MCF 10A (cell line): ENCODE measurements around the gene TNFAIP8L3. TPM values are rescaled to one million over a fixed set of nuclear protein-coding genes. Genes with fewer than 3 reads are reported as not detected.

Experiments used
- BruUV-seq: library from RNA; stranded (reverse); fragments of 400-500 nt; replicated peaks from 2 replicates; lab custom pipeline; 2021; lab: Mats Ljungman, UMichigan
- CTCF ChIA-PET: fragments of 300-600 bp; sonication (Branson Sonifier 250); formaldehyde crosslinking; extraction: SDS; loops from one replicate; lab custom pipeline; 2021; ENCODE audit warnings: antibody characterized with exemption, inconsistent platforms; lab: Yijun Ruan, JAX
- POLR2A ChIA-PET: fragments of 300-600, 350-650 bp; sonication (Branson Sonifier 250); formaldehyde crosslinking; extraction: SDS; loops from one replicate; lab custom pipeline; 2020; ENCODE audit warnings: antibody characterized with exemption, inconsistent platforms; lab: Yijun Ruan, JAX
- DNase-seq: peaks from one replicate; pipeline ENCODE4 v3.0.0-alpha.2; 2018; ENCODE audit not compliant: unreplicated experiment
- H3K27ac Mint-ChIP-seq: one replicate; pipeline ENCODE4 v1.8.0; 2022; ENCODE audit warnings: mild to moderate bottlenecking, low read depth, mixed read lengths; ENCODE audit not compliant: unreplicated experiment
- H3K27me3 Mint-ChIP-seq: one replicate; pipeline ENCODE4 v1.8.0; 2022; ENCODE audit warnings: mixed read lengths; ENCODE audit not compliant: insufficient read depth, unreplicated experiment
- H3K36me3 Mint-ChIP-seq: one replicate; pipeline ENCODE4 v1.8.0; 2022; ENCODE audit warnings: mild to moderate bottlenecking, moderate library complexity, mixed read lengths; ENCODE audit not compliant: insufficient read depth, unreplicated experiment
- H3K4me1 Mint-ChIP-seq: one replicate; pipeline ENCODE4 v1.8.0; 2022; ENCODE audit warnings: mixed read lengths; ENCODE audit not compliant: insufficient read depth, unreplicated experiment
- H3K4me3 Mint-ChIP-seq: one replicate; pipeline ENCODE4 v1.8.0; 2022; ENCODE audit warnings: mild to moderate bottlenecking, moderate library complexity, mixed read lengths; ENCODE audit not compliant: unreplicated experiment
- H3K9me3 Mint-ChIP-seq: one replicate; pipeline ENCODE4 v1.8.0; 2022; ENCODE audit warnings: mixed read lengths; ENCODE audit not compliant: unreplicated experiment
- CTCF ChIP-seq: fragments of 200-600 bp; IDR thresholded peaks from one replicate; pipeline ENCODE4 v1.8.0; 2022; ENCODE audit warnings: antibody characterized with exemption, mild to moderate bottlenecking; ENCODE audit not compliant: unreplicated experiment
- intact Hi-C: fragments of 100-400 bp; cut with micrococcal nuclease; formaldehyde crosslinking; loops from 2 replicates; pipeline ENCODE4 v1.14.1; 2022
- total RNA-seq: library from RNA; stranded (reverse); gene quantifications from 2 replicates; pipeline ENCODE4 v1.2.3, GENCODE V29; 2022

Gene TNFAIP8L3
- total RNA-seq, 1 experiment from 2014 or later: 2.6 TPM

DNA sequence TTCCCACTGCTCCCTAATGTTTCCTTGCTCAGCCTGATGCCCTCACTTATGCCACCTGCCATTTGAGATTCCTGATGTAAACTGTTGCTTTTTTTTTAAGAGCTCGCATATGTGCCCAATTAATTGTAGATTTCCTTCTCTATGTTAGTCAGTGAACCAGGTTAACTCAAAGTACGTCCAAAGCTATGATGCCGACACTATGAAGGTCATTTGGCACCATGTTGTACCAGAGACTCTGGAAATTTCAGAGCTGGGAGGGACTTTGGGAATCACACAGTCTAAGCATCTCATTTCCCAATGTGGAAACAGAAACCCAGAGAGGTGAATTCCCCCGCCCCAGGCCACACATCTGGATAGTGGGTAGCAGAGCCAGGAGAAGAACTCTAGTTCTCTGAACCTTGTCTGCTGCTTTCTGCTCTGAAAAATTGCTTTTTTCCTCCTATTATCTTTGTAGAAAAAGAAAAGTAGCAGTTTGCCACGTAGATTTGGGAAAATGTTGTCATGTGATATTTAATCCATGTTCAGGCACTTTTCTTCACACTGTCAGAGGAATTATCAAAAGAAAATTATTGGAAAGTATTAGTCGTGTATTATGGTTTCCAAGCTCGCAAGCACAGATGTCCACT is 38.5 kb upstream of the TNFAIP8L3 start:
- intact Hi-C loops: loop anchor here (1.0 kb wide), 2 partner anchors 11 to 60 kb away; no protein-coding TSS in a partner anchor
- no TSS peak for BruUV-seq
- POLR2A ChIA-PET: interaction anchor here (0.5 to 1.6 kb wide), 8 partner anchors 12 to 253 kb away, joined by 3 to 6 read pairs (median 3); no protein-coding TSS in a partner anchor

DNA sequence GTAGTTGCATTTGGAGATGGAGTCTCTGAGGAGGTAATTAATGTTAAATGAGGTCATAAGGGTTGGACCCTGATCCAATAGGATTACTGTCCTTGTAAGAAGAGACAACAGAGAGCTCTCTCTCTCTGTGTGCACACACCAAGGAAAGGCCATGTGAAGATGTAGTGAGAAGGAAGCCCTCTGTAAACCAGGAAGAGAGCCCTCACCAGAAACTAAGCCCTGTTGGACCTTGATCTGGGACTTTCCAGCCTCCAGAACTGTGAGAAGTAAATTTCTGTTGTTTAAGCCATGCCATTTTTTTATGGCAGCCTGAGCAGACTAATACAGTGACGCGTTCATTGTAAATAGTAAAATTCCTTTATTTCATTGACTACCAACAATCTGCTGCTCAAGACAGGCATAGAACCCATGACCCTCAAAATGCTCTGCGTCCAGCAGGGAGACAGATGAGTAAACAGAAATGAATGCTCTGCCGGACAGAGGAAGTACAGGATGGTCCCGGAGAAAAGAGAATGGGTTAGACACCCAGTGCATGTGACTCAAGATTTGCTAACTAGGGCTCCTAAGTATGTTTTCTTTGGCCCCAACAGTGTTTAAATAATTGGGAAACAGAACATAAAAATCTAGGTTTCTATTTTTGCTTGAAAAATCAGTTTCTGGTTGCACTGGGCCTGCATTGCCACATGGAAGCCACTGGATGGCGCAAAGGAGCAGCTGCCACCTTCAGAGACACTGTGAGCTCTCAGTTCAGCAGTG is 37.9 kb upstream of the TNFAIP8L3 start:
- peak; percentile 94 for DNase-seq
- intact Hi-C loops: loop anchor here (1.0 kb wide), 2 partner anchors 12 to 61 kb away; no protein-coding TSS in a partner anchor
- Mint-ChIP-seq H3K4me3 (no peak overlapping the region), H3K27me3 (no peaks in the 10 kb centered on the region), H3K27ac (peak overlapping the region; percentile 77), H3K9me3 (no peaks in the 10 kb centered on the region), H3K4me1 (peaks cover 47% of the 10 kb centered on the region), H3K36me3 (peaks cover 7% of the 10 kb centered on the region)
- POLR2A ChIA-PET: interaction anchor here (0.5 to 1.6 kb wide), 9 partner anchors 11 to 252 kb away, joined by 3 to 9 read pairs (median 3); no protein-coding TSS in a partner anchor
- BruUV-seq: no TSS peak
- CTCF ChIA-PET: interaction anchor here (0.6 to 3.1 kb wide), 30 partner anchors 9 to 427 kb away, joined by 3 to 31 read pairs (median 4); no protein-coding TSS in a partner anchor
- peak; percentile 82 for TF ChIP-seq CTCF

More for the DNA sequence above, 38.5 kb upstream of the TNFAIP8L3 start:
- no peak for TF ChIP-seq CTCF
- Mint-ChIP-seq H3K27me3 (no peaks in the 10 kb centered on the region), H3K9me3 (no peaks in the 10 kb centered on the region), H3K4me3 (no peak overlapping the region), H3K36me3 (peaks cover 7% of the 10 kb centered on the region), H3K4me1 (peaks cover 47% of the 10 kb centered on the region), H3K27ac (peak overlapping the region; percentile 77)
- peak; percentile 47 for DNase-seq
- CTCF ChIA-PET: interaction anchor here (0.6 to 3.1 kb wide), 32 partner anchors 9 to 630 kb away, joined by 3 to 31 read pairs (median 3); no protein-coding TSS in a partner anchor

GRCh38 chr15:51131596-51132290 is 37.0 kb upstream of the TNFAIP8L3 start:
- ChIA-PET POLR2A (interaction anchor here (0.6 to 1.6 kb wide), 5 partner anchors 11 to 429 kb away, joined by 3 to 9 read pairs (median 4); no protein-coding TSS in a partner anchor), CTCF (interaction anchor here (0.5 to 3.1 kb wide), 14 partner anchors 10 to 1036 kb away, joined by 3 to 31 read pairs (median 4); no protein-coding TSS in a partner anchor)
- H3K4me3 Mint-ChIP-seq: no peak overlapping the region
- H3K27me3 Mint-ChIP-seq: no peaks in the 10 kb centered on the region
- DNase-seq: no peak
- no peak for TF ChIP-seq CTCF
- intact Hi-C loops: no loop called here
- peaks cover 4% of the 10 kb centered on the region for H3K36me3 Mint-ChIP-seq
- no peaks in the 10 kb centered on the region for H3K9me3 Mint-ChIP-seq
- H3K27ac Mint-ChIP-seq: peak overlapping the region; percentile 77
- H3K4me1 Mint-ChIP-seq: peaks cover 47% of the 10 kb centered on the region
- no TSS peak for BruUV-seq
